Measurements from ENCODE around the gene PRDX6.

DNA sequence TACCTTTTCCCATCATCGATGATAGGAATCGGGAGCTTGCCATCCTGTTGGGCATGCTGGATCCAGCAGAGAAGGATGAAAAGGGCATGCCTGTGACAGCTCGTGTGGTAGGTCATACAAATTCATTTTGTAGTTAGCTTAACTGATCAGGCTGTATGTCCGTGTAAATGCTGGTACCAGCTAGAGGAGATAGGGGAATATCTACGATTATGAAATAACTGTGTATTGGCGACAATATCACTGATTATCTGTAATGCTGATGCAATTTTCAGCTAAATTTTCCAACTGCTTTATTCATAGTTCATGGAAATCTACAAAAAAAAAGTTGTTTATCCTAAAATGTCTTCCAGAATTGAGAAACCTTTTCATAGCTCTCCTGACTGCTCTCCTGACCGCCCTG, 8.3 kb downstream of the PRDX6 start:
- TF ChIP-seq, protein P1, sequence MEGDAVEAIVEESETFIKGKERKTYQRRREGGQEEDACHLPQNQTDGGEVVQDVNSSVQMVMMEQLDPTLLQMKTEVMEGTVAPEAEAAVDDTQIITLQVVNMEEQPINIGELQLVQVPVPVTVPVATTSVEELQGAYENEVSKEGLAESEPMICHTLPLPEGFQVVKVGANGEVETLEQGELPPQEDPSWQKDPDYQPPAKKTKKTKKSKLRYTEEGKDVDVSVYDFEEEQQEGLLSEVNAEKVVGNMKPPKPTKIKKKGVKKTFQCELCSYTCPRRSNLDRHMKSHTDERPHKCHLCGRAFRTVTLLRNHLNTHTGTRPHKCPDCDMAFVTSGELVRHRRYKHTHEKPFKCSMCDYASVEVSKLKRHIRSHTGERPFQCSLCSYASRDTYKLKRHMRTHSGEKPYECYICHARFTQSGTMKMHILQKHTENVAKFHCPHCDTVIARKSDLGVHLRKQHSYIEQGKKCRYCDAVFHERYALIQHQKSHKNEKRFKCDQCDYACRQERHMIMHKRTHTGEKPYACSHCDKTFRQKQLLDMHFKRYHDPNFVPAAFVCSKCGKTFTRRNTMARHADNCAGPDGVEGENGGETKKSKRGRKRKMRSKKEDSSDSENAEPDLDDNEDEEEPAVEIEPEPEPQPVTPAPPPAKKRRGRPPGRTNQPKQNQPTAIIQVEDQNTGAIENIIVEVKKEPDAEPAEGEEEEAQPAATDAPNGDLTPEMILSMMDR (IDR thresholded peaks at IDR 0.05), result no peak
- TF ChIP-seq POLR2A (IDR thresholded peaks at IDR 0.05), result no peak

Measured in tibial nerve (tissue), 3 donors.